ENCODE data around the gene SNAPIN.

DNA sequence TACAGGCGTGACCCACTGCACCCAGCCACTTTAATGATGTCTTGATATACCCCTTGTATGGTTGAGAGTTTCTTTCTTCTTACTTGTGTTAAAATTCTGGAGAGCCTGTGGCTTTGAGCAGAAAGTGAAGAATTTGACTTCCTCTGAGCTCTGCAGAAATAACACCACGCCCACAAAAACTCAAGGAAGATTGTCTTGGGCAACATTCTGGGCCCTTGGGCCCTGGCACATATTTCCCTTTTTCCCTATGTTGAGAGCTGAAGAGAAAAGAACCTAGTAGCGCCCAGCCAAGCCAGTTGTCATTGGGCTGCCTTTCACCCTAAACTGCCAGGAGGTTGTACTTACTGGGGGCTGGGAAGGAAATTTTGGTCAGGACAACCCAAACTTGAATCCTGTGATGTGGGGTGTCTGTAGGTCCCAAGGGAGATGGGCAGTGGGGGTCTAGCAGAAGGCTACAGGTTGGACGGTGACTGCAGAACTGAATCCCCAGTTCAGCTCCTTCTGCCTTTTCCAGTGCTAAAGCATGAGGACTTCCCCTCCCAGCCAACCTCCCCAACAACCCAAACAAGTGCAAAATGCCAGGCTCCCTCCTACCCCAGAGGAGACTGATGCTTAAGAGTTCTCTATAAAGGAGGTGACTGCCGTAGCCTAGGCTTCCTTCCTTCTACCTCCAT lies 11.7 kb upstream of the SNAPIN start:
- TF ChIP-seq CTCF (IDR thresholded peaks at IDR 0.05), result no peak
- TF ChIP-seq EZH2phosphoT487 (IDR thresholded peaks at IDR 0.05; ENCODE audit: borderline replicate concordance, low read depth), result no peak
- no peak for TF ChIP-seq TAF1 (IDR thresholded peaks at IDR 0.05; ENCODE audit: borderline replicate concordance, low read depth, low read length)
- TF ChIP-seq, protein P1, sequence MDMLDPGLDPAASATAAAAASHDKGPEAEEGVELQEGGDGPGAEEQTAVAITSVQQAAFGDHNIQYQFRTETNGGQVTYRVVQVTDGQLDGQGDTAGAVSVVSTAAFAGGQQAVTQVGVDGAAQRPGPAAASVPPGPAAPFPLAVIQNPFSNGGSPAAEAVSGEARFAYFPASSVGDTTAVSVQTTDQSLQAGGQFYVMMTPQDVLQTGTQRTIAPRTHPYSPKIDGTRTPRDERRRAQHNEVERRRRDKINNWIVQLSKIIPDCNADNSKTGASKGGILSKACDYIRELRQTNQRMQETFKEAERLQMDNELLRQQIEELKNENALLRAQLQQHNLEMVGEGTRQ (IDR thresholded peaks at IDR 0.05; ENCODE audit: borderline replicate concordance, low read depth, low read length), result no peak
- TF ChIP-seq MAX (IDR thresholded peaks at IDR 0.05; ENCODE audit: low read depth), result no peak
- no peak for TF ChIP-seq JUND (IDR thresholded peaks at IDR 0.05)
- TF ChIP-seq NRF1 (IDR thresholded peaks at IDR 0.05; ENCODE audit: low read depth, low read length), result no peak
- TF ChIP-seq GABPA (IDR thresholded peaks at IDR 0.05; ENCODE audit: low read depth), result no peak
- TF ChIP-seq RAD21 (IDR thresholded peaks at IDR 0.05; ENCODE audit: low read length), result no peak
- TF ChIP-seq RFX5 (IDR thresholded peaks at IDR 0.05; ENCODE audit: low read length), result no peak
- TF ChIP-seq EP300 (IDR thresholded peaks at IDR 0.05; ENCODE audit: borderline replicate concordance in 1 of 2, low read depth in 1 of 2, low read length in 1 of 2), result no peak
- TF ChIP-seq ELF1 (IDR thresholded peaks at IDR 0.05), result no peak
- TF ChIP-seq CHD2 (IDR thresholded peaks at IDR 0.05; ENCODE audit: low read length, partially characterized antibody), result no peak
